ENCODE data around the gene RNF157. TPM values are rescaled to one million over a fixed set of nuclear protein-coding genes. Genes with fewer than 3 reads are reported as not detected.

Gene RNF157
- total and polyA plus RNA-seq, 2 of the 13 experiments (the other 11 are each of a cell fraction or from before 2014, with no cell fraction given), result 0.44 to 1.5 TPM

DNA sequence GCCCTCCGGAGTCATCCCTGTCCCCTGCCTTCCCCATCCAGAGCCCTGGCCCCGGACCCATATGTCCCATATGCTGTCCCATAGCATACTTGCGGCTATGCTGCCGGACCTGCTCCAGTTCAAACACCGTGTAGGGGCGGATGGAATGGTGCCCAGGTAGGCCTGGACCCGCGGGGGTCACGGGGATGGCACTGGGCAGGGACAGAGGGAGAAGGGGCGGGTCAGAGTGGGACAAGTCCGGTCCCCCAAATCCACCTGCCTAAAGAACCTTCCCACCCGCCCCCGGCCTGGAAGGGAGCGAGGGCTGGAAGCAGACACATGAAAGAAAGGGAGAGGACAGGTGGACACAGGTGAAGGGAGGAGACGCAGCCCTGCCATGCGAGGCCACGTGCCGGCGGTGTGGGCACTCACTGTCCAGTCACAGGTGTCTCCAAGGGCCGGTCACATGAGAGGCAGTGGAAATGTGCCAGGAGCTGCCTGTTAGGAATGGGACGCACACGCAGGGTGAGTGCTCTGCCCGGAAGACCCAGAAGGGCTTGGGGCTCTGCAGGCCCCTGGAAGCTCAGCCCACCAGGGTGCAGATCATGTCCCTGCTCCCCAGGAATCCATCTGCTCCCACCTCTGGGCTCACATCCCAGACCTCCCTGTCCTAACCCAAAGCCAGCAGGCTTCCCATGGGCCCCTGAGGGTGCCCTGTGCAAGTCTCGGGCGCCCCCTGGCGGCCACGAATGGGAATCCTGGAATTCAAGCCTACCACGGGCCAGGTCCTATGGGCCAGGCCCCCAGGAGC is 38.9 kb upstream of the RNF157 start (continued):
- TF ChIP-seq, protein P1, sequence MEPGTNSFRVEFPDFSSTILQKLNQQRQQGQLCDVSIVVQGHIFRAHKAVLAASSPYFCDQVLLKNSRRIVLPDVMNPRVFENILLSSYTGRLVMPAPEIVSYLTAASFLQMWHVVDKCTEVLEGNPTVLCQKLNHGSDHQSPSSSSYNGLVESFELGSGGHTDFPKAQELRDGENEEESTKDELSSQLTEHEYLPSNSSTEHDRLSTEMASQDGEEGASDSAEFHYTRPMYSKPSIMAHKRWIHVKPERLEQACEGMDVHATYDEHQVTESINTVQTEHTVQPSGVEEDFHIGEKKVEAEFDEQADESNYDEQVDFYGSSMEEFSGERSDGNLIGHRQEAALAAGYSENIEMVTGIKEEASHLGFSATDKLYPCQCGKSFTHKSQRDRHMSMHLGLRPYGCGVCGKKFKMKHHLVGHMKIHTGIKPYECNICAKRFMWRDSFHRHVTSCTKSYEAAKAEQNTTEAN (CRISPR knock-in tag; conservative IDR thresholded peaks at IDR 0.05), result peak; percentile 67
- TF ChIP-seq ZNF574 (CRISPR knock-in tag; IDR thresholded peaks at IDR 0.05) (peak; percentile 44; the same call in 1 of the 2 replicates), ZNF382 (CRISPR knock-in tag; IDR thresholded peaks at IDR 0.05; ENCODE audit: borderline replicate concordance) (no peak), POGK (CRISPR knock-in tag; conservative IDR thresholded peaks at IDR 0.05) (0 out of 2 replicates have a peak, but pooled peaks have one; percentile 21), ZNF605 (CRISPR knock-in tag; IDR thresholded peaks at IDR 0.05) (peak; percentile 72; the same call in 1 of the 2 replicates), MYNN (CRISPR knock-in tag; IDR thresholded peaks at IDR 0.05; ENCODE audit: low read depth) (no peak), ZNF225 (CRISPR knock-in tag; IDR thresholded peaks at IDR 0.05) (0 out of 2 replicates have a peak, but pooled peaks have one; percentile 50), IRX3 (CRISPR knock-in tag; IDR thresholded peaks at IDR 0.05; ENCODE audit: borderline replicate concordance, low read depth) (no peak), CBX5 (CRISPR knock-in tag; IDR thresholded peaks at IDR 0.05; ENCODE audit: borderline replicate concordance) (no peak), CBFB (CRISPR knock-in tag; IDR thresholded peaks at IDR 0.05) (peak; percentile 42; the same call in 1 of the 2 replicates), ZNF160 (CRISPR knock-in tag; IDR thresholded peaks at IDR 0.05) (no peak), SALL2 (CRISPR knock-in tag; IDR thresholded peaks at IDR 0.05) (no peak), ZNF33B (CRISPR knock-in tag; IDR thresholded peaks at IDR 0.05) (no peak), FOXC1 (CRISPR knock-in tag; IDR thresholded peaks at IDR 0.05; ENCODE audit: borderline replicate concordance) (no peak), ZNF292 (CRISPR knock-in tag; IDR thresholded peaks at IDR 0.05; ENCODE audit: borderline replicate concordance, low read depth) (no peak), ERF (CRISPR knock-in tag; IDR thresholded peaks at IDR 0.05) (no peak), ETV6 (CRISPR knock-in tag; conservative IDR thresholded peaks at IDR 0.05) (no peak), STAG1 (CRISPR knock-in tag; IDR thresholded peaks at IDR 0.05) (peak; percentile 98), CEBPG (CRISPR knock-in tag; IDR thresholded peaks at IDR 0.05) (no peak), ZNF563 (CRISPR knock-in tag; IDR thresholded peaks at IDR 0.05) (no peak), ZNF121 (CRISPR knock-in tag; IDR thresholded peaks at IDR 0.05) (peak; percentile 93)
- TF ChIP-seq, protein P2, sequence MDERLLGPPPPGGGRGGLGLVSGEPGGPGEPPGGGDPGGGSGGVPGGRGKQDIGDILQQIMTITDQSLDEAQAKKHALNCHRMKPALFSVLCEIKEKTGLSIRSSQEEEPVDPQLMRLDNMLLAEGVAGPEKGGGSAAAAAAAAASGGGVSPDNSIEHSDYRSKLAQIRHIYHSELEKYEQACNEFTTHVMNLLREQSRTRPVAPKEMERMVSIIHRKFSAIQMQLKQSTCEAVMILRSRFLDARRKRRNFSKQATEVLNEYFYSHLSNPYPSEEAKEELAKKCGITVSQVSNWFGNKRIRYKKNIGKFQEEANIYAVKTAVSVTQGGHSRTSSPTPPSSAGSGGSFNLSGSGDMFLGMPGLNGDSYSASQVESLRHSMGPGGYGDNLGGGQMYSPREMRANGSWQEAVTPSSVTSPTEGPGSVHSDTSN (CRISPR knock-in tag; IDR thresholded peaks at IDR 0.05), result no peak
